GM19468 (cell line): ENCODE measurements around the gene RHBDD2.
"Not testable (repeated sequence)": the region's sequence is repeated elsewhere in the genome, so short reads cannot be mapped to it uniquely, and the experiment has no call there.

Source experiments
- ATAC-seq: cut with Tn5 transposase; IDR thresholded peaks from one replicate; pipeline ENCODE4 v1.9.1; 2021; ENCODE audit warnings: mild to moderate bottlenecking, moderate library complexity, moderate number of reproducible peaks; ENCODE audit not compliant: unreplicated experiment; ENCODE audit errors: extremely low read depth

Gene RHBDD2

DNA sequence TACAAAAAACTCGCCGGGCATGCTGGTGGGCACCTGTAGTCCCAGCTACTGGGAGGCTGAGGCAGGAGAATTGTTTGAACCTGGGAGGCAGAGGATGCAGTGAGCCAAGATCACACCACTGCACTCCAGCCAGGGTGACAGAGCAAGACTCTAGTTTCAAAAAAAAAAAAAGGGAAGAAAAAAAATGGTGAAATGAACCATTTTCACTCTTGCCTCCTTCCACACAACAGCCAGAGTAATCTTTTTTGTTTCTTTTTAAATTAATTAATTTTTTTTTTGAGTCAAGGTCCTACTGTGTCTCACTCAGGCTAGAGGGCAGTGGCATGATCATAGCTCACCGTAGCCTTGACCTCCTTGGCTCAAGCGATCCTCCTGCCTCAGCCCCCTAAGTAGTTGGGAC is 14.6 kb upstream of the RHBDD2 start:
- not testable (repeated sequence) for ATAC-seq

DNA sequence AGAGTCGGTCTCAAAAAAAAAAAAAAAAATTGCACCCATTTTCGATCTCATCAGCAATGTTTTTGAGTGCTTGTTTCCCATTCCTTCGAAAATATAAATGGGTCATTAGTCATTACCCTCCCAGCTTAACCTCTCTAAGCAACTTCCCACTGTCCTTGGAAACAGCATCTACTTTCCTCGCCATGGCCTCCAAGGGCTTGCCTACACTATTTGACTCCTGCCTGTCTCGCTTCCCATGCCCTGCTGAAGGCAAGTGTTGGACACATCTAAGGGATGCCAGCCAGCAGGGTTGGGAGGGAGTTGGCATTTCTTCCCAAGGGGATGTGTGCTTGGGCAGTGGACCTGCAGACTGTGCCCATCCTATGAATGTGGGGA is 12.7 kb upstream of the RHBDD2 start:
- ATAC-seq: no peak

DNA sequence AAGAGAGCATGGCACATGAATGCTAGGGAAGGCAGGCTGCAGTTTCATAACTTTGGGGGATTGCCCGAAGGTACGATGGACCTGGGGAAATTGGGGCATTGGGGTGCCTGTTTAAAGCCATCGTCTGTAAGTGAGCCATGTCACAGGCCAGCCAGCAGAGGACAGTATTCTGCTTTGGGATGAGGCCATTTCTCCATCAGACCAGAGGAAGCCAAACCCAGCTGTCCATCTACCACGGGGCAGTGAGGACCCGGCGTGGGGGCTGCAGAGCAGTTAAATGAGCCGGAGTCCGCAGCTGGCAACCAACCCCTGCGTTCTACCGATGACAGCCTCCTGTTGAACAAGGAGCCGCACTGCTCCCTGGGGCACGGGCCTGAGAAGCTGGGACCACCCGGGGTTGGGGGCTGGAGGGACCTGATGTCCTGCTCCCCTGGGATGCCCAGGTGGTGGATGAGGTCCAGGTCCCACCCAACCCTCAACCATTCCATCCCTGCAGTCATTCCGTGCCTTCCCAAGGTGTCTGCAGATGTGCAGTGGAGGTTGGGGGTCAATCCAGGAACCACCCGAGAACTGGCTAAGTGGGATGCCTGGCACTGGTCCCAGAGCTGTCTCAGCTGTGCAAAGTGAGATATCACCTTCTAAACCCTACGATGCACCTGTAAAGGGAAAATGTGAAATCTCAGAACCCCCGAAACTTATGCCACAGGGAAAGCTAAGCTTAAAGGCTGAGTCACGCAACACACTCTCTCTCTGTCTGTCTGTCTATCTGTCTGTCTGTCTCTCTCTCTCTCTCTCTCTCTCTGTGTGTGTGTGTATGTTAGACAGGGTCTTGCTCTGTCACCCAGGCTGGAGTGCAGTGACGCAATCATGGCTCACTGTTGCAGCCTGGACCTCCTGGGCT is 12.1 kb upstream of the RHBDD2 start:
- no peak for ATAC-seq

DNA sequence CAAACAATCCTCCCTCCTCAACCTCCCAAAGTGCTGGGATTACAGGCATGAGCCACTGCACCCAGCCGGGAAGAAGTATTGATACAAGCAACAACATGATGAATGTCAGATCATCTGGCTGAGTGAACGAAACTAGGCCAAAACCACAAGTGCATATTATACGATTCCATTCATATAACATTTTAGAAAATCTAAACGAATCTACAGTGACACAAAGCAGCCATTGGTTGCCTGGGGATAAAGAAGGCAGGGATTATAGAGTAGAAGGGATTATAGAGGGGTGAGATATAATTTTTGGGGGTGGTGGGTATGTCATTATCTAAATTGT is 11.5 kb upstream of the RHBDD2 start:
- ATAC-seq: no peak

DNA sequence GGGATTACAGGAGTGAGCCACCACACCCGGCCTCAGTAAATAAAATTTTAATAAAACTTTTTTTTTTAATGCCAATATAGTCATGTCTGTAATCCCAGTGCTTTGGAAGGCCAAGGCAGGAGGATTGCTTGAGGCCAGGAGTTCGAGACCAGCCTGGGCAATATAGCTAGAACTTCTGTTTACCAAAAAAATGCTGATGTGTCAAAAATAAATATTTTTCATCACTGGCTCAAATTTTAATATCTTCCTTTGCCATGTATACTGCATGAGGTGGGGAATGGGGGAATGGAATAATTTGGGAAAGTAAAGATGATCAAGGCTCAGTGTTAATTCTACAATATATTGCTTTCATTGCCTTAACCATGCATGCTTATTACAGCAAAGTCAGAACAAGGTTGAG is 10.7 kb upstream of the RHBDD2 start:
- ATAC-seq: no peak

DNA sequence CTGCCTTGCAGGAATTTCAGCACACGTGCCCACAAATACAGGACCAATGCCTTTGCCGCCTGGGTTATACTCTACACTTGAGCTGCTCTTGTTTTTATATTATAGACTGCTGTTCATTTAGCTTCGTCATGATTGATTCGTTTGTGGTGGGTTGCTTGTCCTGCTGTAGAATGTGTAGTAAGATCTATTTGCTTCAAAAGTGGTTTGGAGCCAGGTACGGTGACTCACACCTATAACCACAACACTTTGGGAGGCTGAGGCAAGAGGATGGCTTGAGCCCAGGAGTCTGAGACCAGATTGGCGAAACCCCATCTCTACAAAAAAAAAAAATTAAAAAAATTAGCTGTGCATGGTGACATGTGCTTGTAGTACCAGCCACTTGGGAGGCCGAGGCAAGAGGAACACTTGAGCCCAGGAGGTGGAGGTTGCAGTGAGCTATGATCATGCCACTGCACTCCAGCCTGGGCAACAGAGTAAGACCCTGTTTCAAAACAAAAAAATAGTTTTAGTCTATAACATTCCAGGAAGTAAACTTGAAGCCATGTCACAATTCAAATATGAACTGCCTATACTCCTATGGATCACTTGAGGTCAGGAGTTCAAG is 9.0 kb upstream of the RHBDD2 start:
- ATAC-seq: no peak

DNA sequence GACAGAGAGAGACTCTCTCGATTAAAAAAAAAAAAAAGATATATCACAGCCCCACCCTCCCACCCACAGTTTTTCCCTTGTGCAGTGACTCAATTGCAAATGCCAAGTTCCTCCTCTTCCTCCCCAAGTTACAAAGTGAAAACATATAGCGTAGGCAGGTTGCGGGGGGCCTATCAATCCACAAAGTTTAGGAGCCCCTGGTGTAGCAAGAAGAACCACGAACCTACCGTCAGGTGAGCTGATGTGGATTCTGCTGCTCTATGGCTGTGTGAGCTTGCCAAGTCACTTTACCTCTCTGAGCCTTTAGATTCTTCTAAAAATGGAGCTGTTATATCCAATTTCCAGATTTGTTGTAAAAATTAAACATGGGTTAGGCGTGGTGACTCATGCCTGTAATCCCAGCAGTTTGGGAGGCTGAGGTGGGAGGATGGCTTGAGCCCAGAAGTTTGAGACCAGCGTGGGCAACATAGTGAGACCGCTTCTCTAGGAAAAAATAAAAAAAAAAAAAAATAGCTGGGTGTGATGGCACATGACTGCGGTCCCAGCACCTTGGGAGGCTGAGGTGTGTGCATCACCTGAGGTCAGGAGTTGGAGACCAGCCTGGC is 8.2 kb upstream of the RHBDD2 start:
- ATAC-seq: no peak

DNA sequence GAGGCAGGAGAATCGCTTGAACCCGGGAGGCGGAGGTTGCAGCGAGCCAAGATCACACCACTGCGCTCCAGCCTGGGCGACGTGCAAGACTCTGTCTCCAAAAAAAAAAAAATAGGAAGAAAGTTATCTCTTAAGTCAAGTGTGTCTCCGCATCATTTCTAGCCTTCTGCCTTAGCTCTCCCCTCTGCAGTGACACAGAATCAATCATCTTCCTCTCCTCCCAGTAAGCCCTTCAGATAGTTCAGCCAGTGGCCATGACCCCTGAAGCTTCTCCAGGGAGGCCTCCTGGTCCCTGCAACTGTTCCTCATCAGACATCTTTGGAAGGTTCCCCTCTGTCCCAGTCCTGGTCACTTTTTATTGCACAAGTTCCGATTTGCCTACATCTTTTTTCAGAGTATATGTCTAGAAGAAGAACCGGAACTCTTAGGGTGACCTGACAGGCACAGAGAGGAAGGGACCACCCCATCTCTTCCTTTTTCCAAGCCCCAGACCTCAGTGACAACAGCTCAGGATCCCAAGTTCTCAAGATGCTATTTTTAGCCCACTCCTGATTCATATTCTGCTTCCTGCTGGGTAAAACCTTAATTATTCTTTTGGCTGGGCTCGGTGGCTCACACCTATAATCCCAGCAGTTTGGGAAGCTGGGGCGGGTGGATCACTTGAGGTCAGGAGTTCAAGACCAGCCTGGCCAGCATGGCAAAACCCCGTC is 6.6 kb upstream of the RHBDD2 start:
- ATAC-seq: no peak

DNA sequence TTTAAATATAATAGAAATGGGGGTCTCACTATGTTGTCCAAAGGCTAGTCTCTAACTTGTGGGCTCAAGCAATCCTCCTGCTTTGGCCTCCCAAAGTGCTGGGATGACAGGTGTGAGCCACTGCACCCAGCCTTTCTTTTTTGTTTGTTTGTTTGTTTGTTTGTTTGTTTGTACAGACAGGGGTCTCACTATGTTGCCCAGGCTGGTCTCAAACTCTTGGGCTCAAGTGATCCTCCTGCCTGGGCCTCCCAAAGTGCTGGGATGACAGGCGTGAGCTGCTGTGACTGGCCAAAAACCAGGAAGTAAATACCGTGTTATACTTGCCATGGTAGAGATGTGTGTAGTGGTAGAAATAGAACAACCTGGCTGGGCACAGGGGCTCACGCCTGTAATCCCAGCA is 4.7 kb upstream of the RHBDD2 start:
- not testable (repeated sequence) for ATAC-seq

DNA sequence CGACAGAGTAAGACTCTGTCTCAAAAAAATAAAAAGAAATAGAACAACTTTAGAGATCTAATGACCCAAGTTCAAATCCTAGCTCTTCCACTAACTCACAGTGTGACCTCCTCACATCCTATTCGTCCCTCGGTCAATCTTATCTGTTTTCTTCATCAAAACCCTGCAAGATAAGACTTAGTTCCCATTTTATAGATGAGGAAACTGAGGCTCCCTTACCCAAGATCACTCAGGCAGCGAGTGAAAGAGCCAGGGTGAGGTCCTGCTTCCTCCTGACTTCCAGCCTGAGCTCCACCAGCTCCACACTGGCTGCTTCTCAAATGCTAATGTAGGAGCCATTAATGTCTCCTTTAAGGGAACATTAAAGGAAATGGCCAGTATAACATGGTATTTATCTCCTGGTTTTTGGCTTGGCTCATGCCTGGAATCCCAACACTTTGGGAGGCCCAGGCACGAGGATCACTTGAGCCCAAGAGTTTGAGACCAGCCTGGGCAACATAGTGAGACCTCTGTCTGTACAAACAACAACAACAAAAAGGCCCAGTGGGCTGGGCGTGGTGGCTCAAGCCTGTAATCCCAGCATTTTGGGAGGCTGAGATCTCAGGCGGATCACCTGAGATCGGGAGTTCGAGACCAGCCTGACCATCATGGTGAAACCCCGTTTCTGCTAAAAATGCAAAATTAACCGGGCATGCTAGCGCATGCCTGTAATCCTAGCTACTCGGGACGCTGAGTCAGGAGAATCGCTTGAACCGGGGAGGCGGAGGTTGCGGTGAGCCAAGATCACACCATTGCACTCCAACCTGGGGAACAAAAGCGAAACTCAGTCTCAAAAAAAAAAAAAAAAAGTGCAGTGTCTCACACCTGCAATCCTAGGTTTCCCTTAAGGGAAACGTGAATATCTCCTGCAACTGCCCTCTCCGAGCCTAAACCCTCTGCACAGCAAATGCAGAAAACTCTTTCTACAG is 3.4 kb upstream of the RHBDD2 start:
- no peak for ATAC-seq

DNA sequence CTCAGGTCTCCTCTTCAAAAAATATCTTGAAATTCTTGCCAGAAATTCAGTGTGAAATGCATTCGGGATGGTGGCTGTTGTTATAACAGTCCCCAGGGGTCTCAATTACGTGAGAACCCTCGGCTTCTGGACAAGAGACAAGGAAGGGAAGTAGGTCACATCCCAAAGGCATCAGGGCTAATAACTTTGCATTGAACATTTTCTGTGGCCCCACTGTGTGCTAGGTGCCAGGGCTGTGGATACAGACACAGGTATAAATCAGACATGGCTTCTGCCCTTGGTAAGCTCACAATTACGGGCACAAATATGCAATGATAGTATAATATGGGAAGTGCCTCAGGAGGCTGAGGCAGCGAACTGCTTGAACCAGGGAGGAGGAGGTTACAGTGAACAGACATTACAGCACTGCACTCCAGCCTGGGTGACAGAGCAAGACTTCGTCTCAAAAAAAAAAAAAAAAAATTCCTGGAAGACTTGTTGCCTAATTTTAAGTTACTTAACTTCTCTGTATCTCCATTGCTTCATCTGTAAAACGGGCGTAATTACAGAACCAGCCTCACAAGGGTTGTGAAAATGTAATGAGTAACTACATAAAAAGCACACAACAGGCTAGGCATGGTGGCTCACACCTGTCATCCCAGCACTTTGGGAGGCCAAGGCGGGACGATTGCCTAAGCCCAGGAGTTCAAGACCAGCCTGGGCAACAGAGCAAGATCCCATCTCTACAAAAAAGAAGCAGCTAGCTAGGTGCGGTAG is 2.5 kb upstream of the RHBDD2 start:
- ATAC-seq: no peak

DNA sequence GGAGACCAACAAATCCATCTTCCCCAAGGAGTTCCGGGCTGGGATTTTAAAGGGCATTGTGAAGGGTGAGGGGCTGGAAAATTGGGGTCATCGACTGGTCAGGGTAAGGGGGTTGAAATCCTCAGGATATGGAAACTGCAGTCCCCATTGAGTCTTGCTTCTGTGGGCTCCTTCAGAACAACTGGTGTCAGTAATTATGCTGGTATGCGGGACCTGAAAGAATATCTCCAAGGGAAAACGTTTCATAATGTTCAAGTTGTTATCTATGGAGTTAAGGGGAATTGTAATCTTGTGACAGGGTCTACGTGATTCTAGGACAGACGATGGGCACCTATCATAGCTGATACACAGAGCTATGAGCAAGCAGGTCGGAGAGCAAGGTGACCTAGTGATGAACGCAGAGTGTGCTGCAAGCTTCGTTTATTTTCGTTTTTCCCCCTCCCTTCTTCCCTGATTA is 494 bp upstream of the RHBDD2 start:
- ATAC-seq: no peak

DNA sequence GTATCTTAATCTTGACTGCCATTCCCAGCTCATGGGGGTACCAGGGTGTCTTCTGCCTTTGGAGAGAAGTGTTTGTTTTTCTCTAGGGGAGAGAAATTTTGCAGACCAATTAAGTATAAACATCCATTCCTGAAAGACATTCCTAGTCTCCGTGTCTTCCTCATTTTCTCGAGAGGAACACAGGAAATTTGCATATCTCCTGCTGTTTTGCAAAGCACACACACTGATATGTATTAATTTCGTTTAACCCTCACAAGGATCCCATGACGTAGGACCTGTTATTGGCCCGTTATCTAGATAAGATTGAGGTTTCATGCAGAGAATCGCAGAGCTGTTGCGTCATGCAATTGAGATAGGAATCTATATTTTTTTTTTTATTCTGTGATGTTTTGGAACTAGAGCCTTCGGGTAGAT is 944 bp downstream of the RHBDD2 start:
- ATAC-seq: no peak

DNA sequence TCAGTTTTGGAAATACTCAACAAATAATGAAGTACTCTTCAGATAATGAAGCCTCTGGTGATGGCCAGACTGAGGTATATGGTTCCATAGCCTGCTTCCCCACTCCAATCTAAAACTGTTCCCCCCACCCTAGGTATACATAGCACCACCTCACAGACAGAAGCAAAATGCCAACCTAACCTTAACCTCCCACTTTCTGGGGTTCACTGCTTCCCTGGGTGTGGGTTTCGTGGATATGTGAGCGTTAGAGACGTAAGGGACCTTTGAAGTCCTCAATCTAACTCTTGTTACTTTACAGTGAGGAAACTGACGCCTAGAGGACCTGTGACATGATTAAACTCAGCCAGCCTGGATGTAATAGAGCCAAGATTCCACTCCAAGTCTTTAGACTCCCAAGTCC is 1.4 kb downstream of the RHBDD2 start:
- ATAC-seq: no peak

DNA sequence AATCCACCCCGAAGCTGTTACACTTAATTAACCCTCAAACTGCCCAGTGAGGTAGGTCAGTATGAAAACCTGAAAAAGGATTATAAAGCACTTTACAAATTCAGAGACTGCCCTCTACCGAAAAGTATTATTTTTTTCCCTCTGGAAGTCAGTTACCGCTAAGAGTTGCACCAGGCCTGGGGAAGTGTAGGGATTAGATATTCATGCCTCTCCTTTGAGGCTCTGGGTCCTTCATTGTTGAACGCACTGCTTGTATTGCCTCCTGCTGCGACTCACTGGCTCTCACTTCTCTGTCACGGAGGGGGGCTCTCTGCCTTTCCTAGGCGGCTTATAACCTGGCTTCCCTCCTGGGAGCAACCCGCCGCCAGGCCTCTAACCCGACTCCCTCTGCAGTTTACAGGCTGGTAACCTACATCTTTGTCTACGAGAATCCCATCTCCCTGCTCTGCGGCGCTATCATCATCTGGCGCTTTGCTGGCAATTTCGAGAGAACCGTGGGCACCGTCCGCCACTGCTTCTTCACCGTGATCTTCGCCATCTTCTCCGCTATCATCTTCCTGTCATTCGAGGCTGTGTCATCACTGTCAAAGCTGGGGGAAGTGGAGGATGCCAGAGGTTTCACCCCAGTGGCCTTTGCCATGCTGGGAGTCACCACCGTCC is 2.7 kb downstream of the RHBDD2 start:
- no peak for ATAC-seq

DNA sequence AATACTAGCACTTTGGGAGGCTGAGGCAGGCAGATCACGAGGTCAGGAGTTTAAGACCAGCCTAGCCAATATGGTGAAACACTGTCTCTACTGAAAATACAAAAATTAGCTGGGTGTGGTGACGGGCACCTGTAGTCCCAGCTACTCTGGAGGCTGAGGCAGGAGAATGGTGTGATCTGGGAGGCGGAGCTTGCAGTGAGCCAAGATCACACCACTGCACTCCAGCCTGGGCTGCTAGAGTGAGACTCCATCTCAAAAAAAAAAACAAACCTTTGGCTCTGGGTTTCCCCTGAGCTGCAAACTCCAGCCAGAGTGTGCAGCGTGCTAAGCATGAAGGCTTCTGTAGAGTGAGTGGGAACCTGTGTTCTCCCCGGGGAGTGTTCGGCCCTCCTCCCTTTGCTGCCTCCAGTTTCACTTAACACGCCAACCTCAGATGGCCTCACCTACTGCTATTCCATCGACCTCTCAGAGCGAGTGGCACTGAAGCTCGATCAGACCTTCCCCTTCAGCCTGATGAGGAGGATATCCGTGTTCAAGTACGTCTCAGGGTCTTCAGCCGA is 4.5 kb downstream of the RHBDD2 start:
- ATAC-seq: not testable (repeated sequence)

DNA sequence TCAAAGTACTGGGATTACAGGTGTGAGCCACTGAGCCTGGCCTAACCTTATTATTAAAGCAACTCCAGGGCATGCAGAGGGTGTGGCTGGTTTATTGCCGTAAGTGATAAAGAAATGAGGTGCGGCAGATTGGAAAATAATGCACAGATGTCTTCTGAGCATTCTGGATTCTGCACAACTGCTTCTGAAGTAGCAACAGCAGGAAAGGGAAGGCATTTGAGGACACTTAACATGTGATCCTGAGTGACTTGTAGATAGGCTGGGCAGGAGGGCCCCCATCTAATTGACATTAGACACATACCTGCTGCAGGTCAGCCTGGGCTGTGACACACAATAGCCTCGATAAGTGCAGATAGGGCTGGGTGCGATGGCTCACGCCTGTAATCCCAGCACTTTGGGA is 5.6 kb downstream of the RHBDD2 start:
- no peak for ATAC-seq

DNA sequence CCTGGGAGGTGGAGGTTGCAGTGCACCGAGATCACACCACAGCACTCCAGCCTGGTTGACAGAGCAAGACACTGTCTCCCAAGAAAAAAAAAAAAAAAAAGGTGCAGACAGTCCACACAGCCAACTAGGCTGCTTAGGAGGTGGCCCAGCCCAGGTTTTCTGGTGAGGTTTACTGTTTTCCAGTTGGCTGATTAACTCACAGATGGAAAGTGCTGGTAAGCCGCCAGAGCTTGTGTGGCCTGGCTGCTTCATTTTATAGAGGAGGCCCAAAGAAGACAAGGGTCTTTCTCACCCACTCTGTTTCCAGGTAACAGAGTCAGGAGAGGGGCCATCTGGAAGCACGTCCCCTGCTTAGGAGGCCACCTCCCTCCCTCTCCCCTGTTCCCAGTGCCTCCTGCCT is 6.2 kb downstream of the RHBDD2 start:
- ATAC-seq: no peak
